HepG2 (cell line): Measurements from ENCODE around the gene NTRK2. TPM values are rescaled to one million over a fixed set of nuclear protein-coding genes. Genes with fewer than 3 reads are reported as not detected.

ENCODE experiments used
- ATAC-seq: fragments of 200-7000 bp; cut with Tn5 transposase; 3 replicates; pipeline ENCODE4 v1.9.1; 2020; ENCODE audit warnings: mild to moderate bottlenecking, moderate library complexity
- BruUV-seq: library from RNA; stranded (reverse); fragments of 400-500 nt; replicated peaks from 2 replicates; lab custom pipeline; 2021; lab: Mats Ljungman, UMichigan
- CTCF ChIA-PET: fragments of 300-600 bp; formaldehyde crosslinking; extraction: SDS; loops from one replicate; lab custom pipeline; 2021; ENCODE audit warnings: low total read pairs, inconsistent platforms, low intra/inter-chr PET ratio; lab: Yijun Ruan, JAX
- POLR2A ChIA-PET: fragments of 350-600 bp; sonication (Branson Sonifier 250); formaldehyde crosslinking; loops from one replicate; lab custom pipeline; 2020; ENCODE audit warnings: antibody characterized with exemption, inconsistent platforms; lab: Yijun Ruan, JAX
- DNase-seq: peaks from one replicate; pipeline ENCODE4 v3.0.0-alpha.2; 2015; ENCODE audit warnings: low spot score
- FAIRE-seq: peaks from 3 replicates; lab custom pipeline; 2011; peaks lifted over from hg19 to GRCh38; lab: Jason Lieb, UNC
- H2AFZ ChIP-seq: one replicate; pipeline ENCODE4 v1.6.1; 2011; ENCODE audit warnings: low read length, inconsistent platforms
- H3K27ac ChIP-seq: fragments of 300-600 bp; 3 replicates; pipeline ENCODE4 v1.8.0; 2011; ENCODE audit warnings: mixed run types, mild to moderate bottlenecking, mixed read lengths, low read length, inconsistent platforms; ENCODE audit not compliant: insufficient read depth; ENCODE audit errors: extremely low read length
- H3K27me3 ChIP-seq, 2 experiments: fragments of 200-600 bp in 1 of 2; 2 replicates in 1 of 2; 3 replicates in 1 of 2; pipeline versions ENCODE4 v1.6.0 to v1.8.0; 2011; ENCODE audit warnings: low read length in 2 of 2, mild to moderate bottlenecking in 2 of 2, moderate library complexity in 2 of 2, inconsistent platforms in 1 of 2; ENCODE audit not compliant: insufficient read depth in 2 of 2, control insufficient read depth in 1 of 2
- H3K36me3 ChIP-seq, 2 experiments: fragments of 200-600 bp in 1 of 2; replicated peaks in 1 of 2; 2 replicates in 1 of 2; 3 replicates in 1 of 2; pipeline versions ENCODE4 v1.5.1 to v1.8.0; 2011; ENCODE audit warnings: low read length in 2 of 2, inconsistent platforms in 1 of 2; ENCODE audit not compliant: insufficient read depth in 2 of 2, control insufficient read depth in 1 of 2
- H3K4me1 ChIP-seq: 2 replicates; pipeline ENCODE4 v1.5.1; 2012; ENCODE audit warnings: low read length, inconsistent platforms; ENCODE audit not compliant: insufficient read depth
- H3K4me2 ChIP-seq: 2 replicates; pipeline ENCODE4 v1.6.0; 2011; ENCODE audit warnings: low read depth, low read length, inconsistent platforms
- H3K4me3 ChIP-seq, 3 experiments: fragments of 200-600 bp in 1 of 3; sonication (generic), shearing (Covaris generic) in 1 of 3; replicated peaks in 1 of 3; 2 replicates each; pipeline ENCODE4 v1.5.1; 2011 to 2016; ENCODE audit warnings: low read length in 3 of 3, inconsistent platforms in 2 of 3, low read depth in 2 of 3, mild to moderate bottlenecking in 2 of 3, control low read depth in 1 of 3, mixed read lengths in 1 of 3; ENCODE audit not compliant: insufficient read depth in 1 of 3
- H3K79me2 ChIP-seq: one replicate; pipeline ENCODE4 v1.6.1; 2011; ENCODE audit warnings: low read length, inconsistent platforms; ENCODE audit not compliant: insufficient read depth
- H3K9ac ChIP-seq: 2 replicates; pipeline ENCODE4 v1.6.0; 2011; ENCODE audit warnings: mild to moderate bottlenecking, low read depth, low read length, inconsistent platforms; ENCODE audit not compliant: insufficient read depth
- H3K9me3 ChIP-seq: 2 replicates; pipeline ENCODE4 v1.5.1; 2012; ENCODE audit warnings: mild to moderate bottlenecking, low read length
- H4K20me1 ChIP-seq: 2 replicates; pipeline ENCODE4 v1.6.0; 2011; ENCODE audit warnings: inconsistent platforms, mild to moderate bottlenecking, low read length, moderate library complexity; ENCODE audit not compliant: insufficient read depth
- ARID3A ChIP-seq: IDR thresholded peaks from 2 replicates; pipeline ENCODE4 v1.6.1; 2012; ENCODE audit warnings: low read depth, low read length, improper control_type of control experiment
- CREBL2 ChIP-seq: sonication (generic); formaldehyde crosslinking; IDR thresholded peaks from 2 replicates; pipeline ENCODE4 v1.8.1; 2023; ENCODE audit warnings: missing genetic modification reagents, mild to moderate bottlenecking, borderline replicate concordance
- DDIT3 ChIP-seq: sonication (generic); formaldehyde crosslinking; IDR thresholded peaks from 2 replicates; pipeline ENCODE4 v1.4.0; 2020; ENCODE audit warnings: mild to moderate bottlenecking, missing genetic modification reagents
- ELF1 ChIP-seq: sonication (generic); formaldehyde crosslinking; IDR thresholded peaks from 2 replicates; pipeline ENCODE4 v1.4.0; 2020; ENCODE audit warnings: missing genetic modification reagents
- HNRNPLL ChIP-seq: fragments of 200-400 bp; formaldehyde crosslinking; IDR thresholded peaks from 2 replicates; pipeline ENCODE4 v1.6.1; 2017; ENCODE audit warnings: mild to moderate bottlenecking, low read depth, low read length; ENCODE audit not compliant: poor library complexity, severe bottlenecking
- NFIB ChIP-seq: sonication (generic); formaldehyde crosslinking; IDR thresholded peaks from 2 replicates; pipeline ENCODE4 v1.9.0; 2021; ENCODE audit warnings: missing genetic modification reagents, mild to moderate bottlenecking, borderline replicate concordance
- POLR2AphosphoS2 ChIP-seq: IDR thresholded peaks from 2 replicates; pipeline ENCODE4 v1.6.1; 2011; ENCODE audit warnings: low read depth, low read length, improper control_type of control experiment
- SRY ChIP-seq: sonication (generic); formaldehyde crosslinking; IDR thresholded peaks from 2 replicates; pipeline ENCODE4 v1.8.0; 2022; ENCODE audit warnings: mild to moderate bottlenecking, missing genetic modification reagents
- TEF ChIP-seq: sonication (generic); formaldehyde crosslinking; IDR thresholded peaks from 2 replicates; pipeline ENCODE4 v1.5.0; 2020; ENCODE audit warnings: missing genetic modification reagents
- TIGD3 ChIP-seq: sonication (generic); formaldehyde crosslinking; IDR thresholded peaks from 2 replicates; pipeline ENCODE4 v1.5.1; 2020; ENCODE audit warnings: mild to moderate bottlenecking, missing genetic modification reagents, borderline replicate concordance
- ZNF331 ChIP-seq: sonication (generic); formaldehyde crosslinking; IDR thresholded peaks from 2 replicates; pipeline ENCODE4 v1.4.0; 2020; ENCODE audit warnings: missing genetic modification reagents
- ZNF333 ChIP-seq: sonication (generic); formaldehyde crosslinking; IDR thresholded peaks from 2 replicates; pipeline ENCODE4 v1.4.0; 2020; ENCODE audit warnings: mild to moderate bottlenecking, missing genetic modification reagents, borderline replicate concordance
- ZNF350 ChIP-seq: sonication (generic); formaldehyde crosslinking; IDR thresholded peaks from 2 replicates; pipeline ENCODE4 v1.4.0; 2020; ENCODE audit warnings: mild to moderate bottlenecking, low read depth, missing genetic modification reagents, borderline replicate concordance
- ZNF761 ChIP-seq: sonication (generic); formaldehyde crosslinking; conservative IDR thresholded peaks from 2 replicates; pipeline ENCODE4 v1.4.0; 2020; ENCODE audit warnings: mild to moderate bottlenecking, missing genetic modification reagents
- ZSCAN29 ChIP-seq: sonication (generic); formaldehyde crosslinking; conservative IDR thresholded peaks from 2 replicates; pipeline ENCODE4 v1.4.0; 2020; ENCODE audit warnings: mild to moderate bottlenecking, missing genetic modification reagents
- WGBS: methylation state at CpG from one replicate; pipeline ENCODE4 v1.1.6; 2017; ENCODE audit warnings: low lambda C conversion rate; 5-methylcytosine and 5-hydroxymethylcytosine counted together
- in situ Hi-C: cut with HindIII; loops from 2 replicates; pipeline ENCODE4 v1.10.0; 2017; ENCODE audit warnings: low pct_unique_long_range_greater_than_20kb; ENCODE audit not compliant: extremely low pct_ligation_motif_present
- intact Hi-C: fragments of 100-400 bp; cut with micrococcal nuclease; formaldehyde crosslinking; loops from one replicate; pipeline ENCODE4 v1.10.0; 2022; ENCODE audit not compliant: unreplicated experiment
- polyA plus RNA-seq, 8 experiments: library from polyadenylated mRNA; depleted of rRNA in 3 of 8; stranded (reverse) in 7 of 8; unstranded in 1 of 8; fragments of >200 nt; fragmentation: Illumina TruSeq in 4 of 8; extraction: Trizol in 4 of 8; gene quantifications; 2 replicates each; pipeline versions ENCODE4 v1.2.1 to v1.2.3, GENCODE V29; 2011 to 2016; ENCODE audit warnings: low read depth in 4 of 8, missing spikeins in 1 of 8, mixed read lengths in 1 of 8; ENCODE audit not compliant: insufficient read depth in 1 of 8
- total RNA-seq, 5 experiments: library from RNA; depleted of rRNA; stranded (reverse); fragments of >200 nt; fragmentation: Illumina TruSeq; extraction: Trizol; gene quantifications; 2 replicates each; pipeline ENCODE4 v1.2.3, GENCODE V29; 2016; ENCODE audit warnings: low read depth in 1 of 5

Gene NTRK2
- total and polyA plus RNA-seq, 2 of the 13 experiments (the other 11 are each of a cell fraction or from before 2014, with no cell fraction given) = not detected

- Histone ChIP-seq H3K9me3 (no peaks in the 10 kb centered on the region), H3K36me3 (no peaks in the 10 kb centered on the region), H3K27me3 (no peaks in the 10 kb centered on the region), H3K9ac (no peak overlapping the region), H3K79me2 (no peaks in the 10 kb centered on the region)
- ATAC-seq (no peak), FAIRE-seq (no peak)
- TF ChIP-seq TIGD3 (CRISPR knock-in tag) (no peak), HNRNPLL (no peak), ZNF331 (CRISPR knock-in tag) (no peak), ARID3A (no peak), SRY (CRISPR knock-in tag) (no peak), TEF (CRISPR knock-in tag) (no peak), POLR2AphosphoS2 (no peak), ZNF350 (no peak), ZNF761 (CRISPR knock-in tag) (no peak), CREBL2 (CRISPR knock-in tag) (no peak), ELF1 (CRISPR knock-in tag) (no peak), DDIT3 (CRISPR knock-in tag) (no peak), NFIB (no peak), ZSCAN29 (CRISPR knock-in tag) (no peak), ZNF333 (CRISPR knock-in tag) (no peak)
- TF ChIP-seq, all 625 proteins: peak for 0
- H4K20me1 ChIP-seq = no peaks in the 10 kb centered on the region
- in situ Hi-C loops = no loop called here
- no peak for DNase-seq
- H2AFZ ChIP-seq = no peak overlapping the region
- no peak overlapping the region for H3K4me2 ChIP-seq
- H3K4me1 ChIP-seq = no peaks in the 10 kb centered on the region
- 0% methylated on average over 1 of the region's 1 CpG for WGBS
- intact Hi-C loops = no loop called here
- no peak overlapping the region for H3K27ac ChIP-seq
- ChIA-PET CTCF (no interaction called here), POLR2A (no interaction called here)
- no TSS peak for BruUV-seq
- H3K4me3 ChIP-seq = no peak overlapping the region
Observed at GRCh38 chr9:84708400-84708799, 38.9 kb downstream of the NTRK2 start.
